PC-3 (cell line): Measurements from ENCODE around the gene TTYH2. TPM values are rescaled to one million over a fixed set of nuclear protein-coding genes. Genes with fewer than 3 reads are reported as not detected.

Experiments used
- ATAC-seq: fragments of 200-7000 bp; cut with Tn5 transposase; 2 replicates; pipeline ENCODE4 v1.9.1; 2020; ENCODE audit warnings: mild to moderate bottlenecking, moderate library complexity
- BruUV-seq: library from RNA; stranded (reverse); fragments of 400-500 nt; replicated peaks from 2 replicates; lab custom pipeline; 2021; lab: Mats Ljungman, UMichigan
- CTCF ChIA-PET: fragments of 300-600 bp; sonication (Branson Sonifier 250); formaldehyde crosslinking; loops from one replicate; lab custom pipeline; 2022; ENCODE audit warnings: antibody characterized with exemption; lab: Charles Lee
- POLR2A ChIA-PET: fragments of 300-600 bp; sonication (Branson Sonifier 250); formaldehyde crosslinking; loops from one replicate; lab custom pipeline; 2022; ENCODE audit warnings: antibody characterized with exemption; ENCODE audit not compliant: unreplicated experiment; lab: Charles Lee
- DNase-seq: peaks from one replicate; pipeline ENCODE4 v3.0.0-alpha.2; 2015
- H2AFZ ChIP-seq: fragments of 300-600 bp; sonication (generic); 2 replicates; pipeline ENCODE4 v1.6.0; 2016; ENCODE audit warnings: antibody characterized with exemption, low read length
- H3F3A ChIP-seq: fragments of 300-600 bp; sonication (generic); one replicate; pipeline ENCODE4 v1.6.0; 2017; ENCODE audit warnings: antibody characterized with exemption, low read length, control low read depth, mild to moderate bottlenecking; ENCODE audit not compliant: unreplicated experiment
- H3K27ac ChIP-seq: fragments of 300-600 bp; sonication (generic); 2 replicates; pipeline ENCODE4 v1.5.1; 2016; ENCODE audit warnings: mild to moderate bottlenecking, low read length
- H3K27me3 ChIP-seq: fragments of 300-600 bp; sonication (generic); 2 replicates; pipeline ENCODE4 v1.6.1; 2016; ENCODE audit warnings: low read length, mixed read lengths
- H3K36me3 ChIP-seq: fragments of 300-600 bp; sonication (generic); 2 replicates; pipeline ENCODE4 v1.6.1; 2016; ENCODE audit warnings: low read depth, mixed run types, low read length, mixed read lengths
- H3K4me1 ChIP-seq: fragments of 300-600 bp; sonication (generic); 2 replicates; pipeline ENCODE4 v1.5.1; 2016; ENCODE audit warnings: low read length; ENCODE audit not compliant: insufficient read depth
- H3K4me2 ChIP-seq: fragments of 300-600 bp; sonication (generic); 2 replicates; pipeline ENCODE4 v1.6.0; 2016; ENCODE audit warnings: low read length
- H3K4me3 ChIP-seq: fragments of 300-600 bp; sonication (generic); 2 replicates; pipeline ENCODE4 v1.5.1; 2016; ENCODE audit warnings: mild to moderate bottlenecking, low read length, mixed read lengths
- H3K79me2 ChIP-seq: fragments of 300-600 bp; sonication (generic); 2 replicates; pipeline ENCODE4 v1.6.1; 2017; ENCODE audit warnings: low read length, mixed read lengths
- H3K9ac ChIP-seq: fragments of 300-600 bp; sonication (generic); 2 replicates; pipeline ENCODE4 v1.6.0; 2016; ENCODE audit warnings: mild to moderate bottlenecking, low read length
- H3K9me2 ChIP-seq: fragments of 300-600 bp; sonication (generic); replicated peaks from 2 replicates; pipeline ENCODE4 v1.6.1; 2016; ENCODE audit warnings: mixed run types, low read length, mixed read lengths
- H3K9me3 ChIP-seq: fragments of 300-600 bp; sonication (generic); 2 replicates; pipeline ENCODE4 v1.6.1; 2016; ENCODE audit warnings: low read length, mixed read lengths
- H4K20me1 ChIP-seq: fragments of 300-600 bp; sonication (generic); 2 replicates; pipeline ENCODE4 v1.6.1; 2016; ENCODE audit warnings: low read length, mixed read lengths
- EZH2 ChIP-seq: fragments of 300-600 bp; sonication (generic); IDR thresholded peaks from one replicate; pipeline ENCODE4 v1.6.1; 2017; ENCODE audit warnings: antibody characterized with exemption, mild to moderate bottlenecking, low read length; ENCODE audit not compliant: unreplicated experiment
- EZH2phosphoT487 ChIP-seq: fragments of 300-600 bp; sonication (generic); IDR thresholded peaks from 2 replicates; pipeline ENCODE4 v1.6.1; 2018; ENCODE audit warnings: mild to moderate bottlenecking, antibody characterized with exemption, low read length, borderline replicate concordance
- intact Hi-C: fragments of 100-400 bp; cut with micrococcal nuclease; formaldehyde crosslinking; loops from 2 replicates; pipeline ENCODE4 v1.9.0; 2023
- total RNA-seq: library from RNA; depleted of rRNA; stranded (reverse); fragments of >200 nt; gene quantifications from 2 replicates; pipeline ENCODE4 v1.2.3, GENCODE V29; 2014; rRNA removed
- TF ChIP-seq, protein P1 (sequence below): fragments of 300-600 bp; sonication (generic); conservative IDR thresholded peaks from 2 replicates; pipeline ENCODE4 v1.5.1; 2017; ENCODE audit warnings: antibody characterized with exemption, low read depth, mild to moderate bottlenecking, low read length

Gene TTYH2
- total RNA-seq, 1 experiment from 2014 or later: 17.6 TPM

GRCh38 chr17:74309902-74310301, 96.5 kb downstream of the TTYH2 start:
- no peaks in the 10 kb centered on the region for H3F3A ChIP-seq
- ATAC-seq (no peak), DNase-seq (no peak)
- peaks cover 25% of the 10 kb centered on the region for H3K27me3 ChIP-seq
- no peaks in the 10 kb centered on the region for H3K36me3 ChIP-seq
- H3K9me3 ChIP-seq: peaks cover 6% of the 10 kb centered on the region; the same call in 1 of the 2 replicates
- H3K9me2 ChIP-seq: no peaks in the 10 kb centered on the region
- H3K79me2 ChIP-seq: no peaks in the 10 kb centered on the region
- TF ChIP-seq, protein P1, sequence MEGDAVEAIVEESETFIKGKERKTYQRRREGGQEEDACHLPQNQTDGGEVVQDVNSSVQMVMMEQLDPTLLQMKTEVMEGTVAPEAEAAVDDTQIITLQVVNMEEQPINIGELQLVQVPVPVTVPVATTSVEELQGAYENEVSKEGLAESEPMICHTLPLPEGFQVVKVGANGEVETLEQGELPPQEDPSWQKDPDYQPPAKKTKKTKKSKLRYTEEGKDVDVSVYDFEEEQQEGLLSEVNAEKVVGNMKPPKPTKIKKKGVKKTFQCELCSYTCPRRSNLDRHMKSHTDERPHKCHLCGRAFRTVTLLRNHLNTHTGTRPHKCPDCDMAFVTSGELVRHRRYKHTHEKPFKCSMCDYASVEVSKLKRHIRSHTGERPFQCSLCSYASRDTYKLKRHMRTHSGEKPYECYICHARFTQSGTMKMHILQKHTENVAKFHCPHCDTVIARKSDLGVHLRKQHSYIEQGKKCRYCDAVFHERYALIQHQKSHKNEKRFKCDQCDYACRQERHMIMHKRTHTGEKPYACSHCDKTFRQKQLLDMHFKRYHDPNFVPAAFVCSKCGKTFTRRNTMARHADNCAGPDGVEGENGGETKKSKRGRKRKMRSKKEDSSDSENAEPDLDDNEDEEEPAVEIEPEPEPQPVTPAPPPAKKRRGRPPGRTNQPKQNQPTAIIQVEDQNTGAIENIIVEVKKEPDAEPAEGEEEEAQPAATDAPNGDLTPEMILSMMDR: no peak
- TF ChIP-seq EZH2phosphoT487: no peak
- TF ChIP-seq EZH2: no peak
- ChIA-PET POLR2A (no interaction called here), CTCF (interaction anchor here (0.7 kb wide), 1 partner anchor 82 kb away, joined by 3 read pairs; no protein-coding TSS in a partner anchor)
- H3K27ac ChIP-seq: no peak overlapping the region
- no peaks in the 10 kb centered on the region for H3K4me1 ChIP-seq
- H3K9ac ChIP-seq: no peak overlapping the region
- BruUV-seq: no TSS peak
- no peaks in the 10 kb centered on the region for H4K20me1 ChIP-seq
- no peak overlapping the region for H3K4me2 ChIP-seq
- no peak overlapping the region for H2AFZ ChIP-seq
- intact Hi-C loops: no loop called here
- no peak overlapping the region for H3K4me3 ChIP-seq

Other genes with a start within 250 kb of the TTYH2 start
- 2,878 and 3,689 TPM in 2 replicates for gene RPL38, start 9.9 kb upstream of the TTYH2 start, total RNA-seq
- gene DNAI2, start 60.7 kb downstream of the TTYH2 start, total RNA-seq: not detected in 2 replicates
- not detected in 2 replicates for gene KIF19, start 112.7 kb downstream of the TTYH2 start, total RNA-seq
- gene BTBD17, start 148.3 kb downstream of the TTYH2 start, total RNA-seq: not detected in 2 replicates
- not detected in 2 replicates for gene GPR142, start 153.9 kb downstream of the TTYH2 start, total RNA-seq
- 209 and 210 TPM in 2 replicates for gene GPRC5C, start 218.5 kb downstream of the TTYH2 start, total RNA-seq